Neural progenitor cell (in vitro differentiated cells): ENCODE data around the gene SLC2A6.

ENCODE experiments used
- CTCF ChIP-seq: fragments of 200-600 bp; sonication (generic); IDR thresholded peaks from 2 replicates; pipeline ENCODE4 v1.5.1; 2017; ENCODE audit warnings: antibody characterized with exemption, mild to moderate bottlenecking
- EZH2phosphoT487 ChIP-seq: fragments of 200-600 bp; sonication (generic); IDR thresholded peaks from 2 replicates; pipeline ENCODE4 v1.6.1; 2017; ENCODE audit warnings: antibody characterized with exemption

DNA sequence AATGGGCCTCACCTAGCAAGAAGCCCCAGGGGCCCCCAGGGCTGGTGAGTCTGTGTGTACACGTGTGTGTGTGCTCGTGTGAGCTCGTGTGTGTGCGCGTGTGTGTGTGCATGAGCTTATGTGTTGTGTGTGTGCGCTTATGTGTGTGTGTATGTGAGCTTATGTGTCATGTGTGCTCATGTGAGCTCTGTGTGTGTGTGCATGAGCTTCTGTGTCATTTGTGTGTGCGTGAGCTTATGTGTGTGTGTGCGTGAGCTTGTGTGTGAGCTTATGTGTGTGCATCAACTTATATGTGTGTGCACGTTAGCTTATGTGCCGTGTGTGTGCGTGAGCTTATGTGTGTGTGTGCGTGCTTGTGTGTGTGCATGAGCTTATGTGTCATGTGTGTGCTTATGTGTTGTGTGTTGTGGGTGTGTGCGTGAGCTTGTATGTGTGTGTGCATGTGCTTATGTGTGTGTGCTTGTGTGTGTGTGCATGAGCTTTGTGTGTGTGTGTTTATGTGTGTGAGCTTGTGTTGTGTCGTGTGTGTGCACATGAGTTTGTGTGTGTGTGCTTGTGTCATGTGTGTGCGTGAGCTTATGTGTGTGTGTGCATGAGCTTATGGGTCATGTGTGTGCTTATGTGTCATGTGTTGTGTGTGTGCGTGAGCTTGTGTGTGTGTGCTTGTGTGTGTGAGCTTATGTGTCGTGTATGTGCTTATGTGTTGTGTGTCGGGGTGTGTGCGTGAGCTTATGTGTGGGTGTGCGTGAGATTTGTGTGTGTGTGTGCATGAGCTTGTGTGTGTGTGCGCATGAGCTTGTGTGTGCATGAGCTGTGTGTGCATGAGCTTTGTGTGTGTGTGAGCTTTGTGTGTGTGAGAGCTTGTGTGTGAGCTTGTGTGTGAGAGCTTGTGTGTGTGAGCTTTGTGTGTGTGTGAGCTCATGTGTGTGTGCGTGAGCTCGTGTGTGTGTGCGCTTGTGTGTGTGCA lies 16.7 kb upstream of the SLC2A6 start:
- no peak for TF ChIP-seq CTCF
- TF ChIP-seq EZH2phosphoT487, result no peak
